Putamen (tissue), 1 donor: ENCODE data around the gene LRRC75B.
"Not testable (repeated sequence)": the region's sequence is repeated elsewhere in the genome, so short reads cannot be mapped to it uniquely, and the experiment has no call there.

Source experiments
- DNase-seq: peaks from one replicate; pipeline ENCODE4 v3.0.0-alpha.2; 2016; ENCODE audit warnings: low spot score

Gene LRRC75B

GRCh38 chr22:24602105-24602749, 9.4 kb upstream of the LRRC75B start:
- DNase-seq, result not testable (repeated sequence)

- DNase-seq, result no peak
Measured at GRCh38 chr22:24601217-24602104, 8.6 kb upstream of the LRRC75B start.

- not testable (repeated sequence) for DNase-seq
Measured at GRCh38 chr22:24599958-24600715, 7.3 kb upstream of the LRRC75B start.

GRCh38 chr22:24599514-24599913, 6.6 kb upstream of the LRRC75B start:
- no peak for DNase-seq

- not testable (repeated sequence) for DNase-seq
Measured at GRCh38 chr22:24597076-24597475, 4.2 kb upstream of the LRRC75B start.

- DNase-seq, result no peak
Measured at GRCh38 chr22:24595863-24596262, 3.0 kb upstream of the LRRC75B start.

GRCh38 chr22:24595228-24595627, 2.4 kb upstream of the LRRC75B start:
- DNase-seq, result no peak

GRCh38 chr22:24594569-24595120, 1.8 kb upstream of the LRRC75B start:
- DNase-seq, result no peak

GRCh38 chr22:24593836-24594568, 1.1 kb upstream of the LRRC75B start:
- no peak for DNase-seq

- DNase-seq, result not testable (repeated sequence)
Measured at GRCh38 chr22:24593559-24593835, 624 bp upstream of the LRRC75B start.

- no peak for DNase-seq
Measured at GRCh38 chr22:24592058-24592850, 619 bp downstream of the LRRC75B start.

- no peak for DNase-seq
Measured at GRCh38 chr22:24591286-24591830, 1.5 kb downstream of the LRRC75B start.

- DNase-seq, result no peak
Measured at GRCh38 chr22:24590596-24591173, 2.2 kb downstream of the LRRC75B start.

GRCh38 chr22:24589518-24590030, 3.3 kb downstream of the LRRC75B start:
- DNase-seq, result no peak

GRCh38 chr22:24588757-24589481, 4.0 kb downstream of the LRRC75B start:
- DNase-seq, result no peak

GRCh38 chr22:24588381-24588756, 4.5 kb downstream of the LRRC75B start:
- peak; percentile 90 for DNase-seq

- DNase-seq, result no peak
Measured at GRCh38 chr22:24587948-24588347, 4.9 kb downstream of the LRRC75B start.

GRCh38 chr22:24587251-24587650, 5.6 kb downstream of the LRRC75B start:
- no peak for DNase-seq

GRCh38 chr22:24585927-24586546, 6.8 kb downstream of the LRRC75B start:
- no peak for DNase-seq
